ENCODE results near the gene ZDHHC11B.

DNA sequence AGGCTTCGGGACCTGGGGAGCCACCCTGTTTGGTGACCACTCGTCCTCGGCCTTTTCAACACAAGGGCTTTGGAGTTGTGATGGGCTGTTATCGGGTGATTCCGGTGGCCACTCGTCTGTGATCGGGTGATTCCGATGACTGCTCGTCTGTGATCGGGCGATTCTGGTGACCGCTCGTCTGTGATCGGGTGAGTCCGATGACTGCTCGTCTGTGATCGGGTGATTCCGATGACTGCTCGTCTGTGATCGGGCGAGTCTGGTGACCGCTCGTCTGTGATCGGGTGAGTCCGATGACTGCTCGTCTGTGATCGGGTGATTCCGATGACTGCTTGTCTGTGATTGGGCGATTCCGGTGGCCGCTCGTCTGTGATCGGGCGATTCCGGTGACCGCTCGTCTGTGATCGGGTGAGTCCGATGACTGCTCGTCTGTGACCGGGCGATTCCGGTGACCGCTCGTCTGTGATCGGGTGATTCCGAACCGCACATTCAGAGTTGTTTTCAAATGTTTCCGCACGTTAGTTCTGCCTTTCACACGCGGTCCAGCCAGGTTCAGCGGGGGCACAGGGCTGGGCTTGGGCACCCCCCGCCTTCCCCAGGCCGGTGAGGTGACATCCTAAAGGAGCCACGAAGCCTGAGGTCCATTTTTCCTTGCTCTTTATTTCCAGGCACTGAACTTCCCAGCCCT is 121.6 kb downstream of the ZDHHC11B start:
- no peak for TF ChIP-seq SUZ12 (IDR thresholded peaks at IDR 0.05; ENCODE audit: extremely low read depth, insufficient read depth, insufficient read length)
- no peak for TF ChIP-seq ZNF274 (IDR thresholded peaks at IDR 0.05; ENCODE audit: low read depth, low read length)
